D721Med (cell line): ENCODE data around the gene MCF2L.

Experiments
- DNase-seq: peaks from one replicate; pipeline ENCODE4 v3.0.0; 2011; ENCODE audit warnings: low spot score; ENCODE audit not compliant: insufficient read length
- FAIRE-seq: peaks from 2 replicates; lab custom pipeline; 2011; peaks lifted over from hg19 to GRCh38; lab: Jason Lieb, UNC
- CTCF ChIP-seq: IDR thresholded peaks from 2 replicates; pipeline ENCODE4 v1.5.1; 2012; ENCODE audit warnings: mild to moderate bottlenecking, control low read depth; ENCODE audit not compliant: insufficient read depth; ENCODE audit errors: missing control alignments

The MCF2L gene

GRCh38 chr13:113115363-113116205, 146.6 kb downstream of the MCF2L start:
- no peak for DNase-seq
- FAIRE-seq = no peak
- no peak for TF ChIP-seq CTCF

- no peak for TF ChIP-seq CTCF
Observed at GRCh38 chr13:113116206-113116800, 147.3 kb downstream of the MCF2L start.

GRCh38 chr13:113116871-113117271, 147.9 kb downstream of the MCF2L start:
- DNase-seq (no peak), FAIRE-seq (no peak)
- no peak for TF ChIP-seq CTCF

More at GRCh38 chr13:113116206-113116800, 147.3 kb downstream of the MCF2L start:
- DNase-seq (no peak), FAIRE-seq (no peak)

- FAIRE-seq = no peak
- DNase-seq = no peak
Observed at GRCh38 chr13:113117335-113117872, 148.4 kb downstream of the MCF2L start.

GRCh38 chr13:113117911-113118260, 148.9 kb downstream of the MCF2L start:
- FAIRE-seq (no peak), DNase-seq (no peak)
- no peak for TF ChIP-seq CTCF

More at GRCh38 chr13:113117335-113117872, 148.4 kb downstream of the MCF2L start:
- no peak for TF ChIP-seq CTCF

- no peak for FAIRE-seq
- no peak for TF ChIP-seq CTCF
- DNase-seq = no peak
Observed at GRCh38 chr13:113118261-113119021, 149.4 kb downstream of the MCF2L start.
